ENCODE measurements around the gene PMM2.
A peak's percentile ranks its signal among the peaks of the same experiment; 100 is the strongest.
"Not testable (repeated sequence)": the region's sequence is repeated elsewhere in the genome, so short reads cannot be mapped to it uniquely, and the experiment has no call there.

Gene PMM2

DNA sequence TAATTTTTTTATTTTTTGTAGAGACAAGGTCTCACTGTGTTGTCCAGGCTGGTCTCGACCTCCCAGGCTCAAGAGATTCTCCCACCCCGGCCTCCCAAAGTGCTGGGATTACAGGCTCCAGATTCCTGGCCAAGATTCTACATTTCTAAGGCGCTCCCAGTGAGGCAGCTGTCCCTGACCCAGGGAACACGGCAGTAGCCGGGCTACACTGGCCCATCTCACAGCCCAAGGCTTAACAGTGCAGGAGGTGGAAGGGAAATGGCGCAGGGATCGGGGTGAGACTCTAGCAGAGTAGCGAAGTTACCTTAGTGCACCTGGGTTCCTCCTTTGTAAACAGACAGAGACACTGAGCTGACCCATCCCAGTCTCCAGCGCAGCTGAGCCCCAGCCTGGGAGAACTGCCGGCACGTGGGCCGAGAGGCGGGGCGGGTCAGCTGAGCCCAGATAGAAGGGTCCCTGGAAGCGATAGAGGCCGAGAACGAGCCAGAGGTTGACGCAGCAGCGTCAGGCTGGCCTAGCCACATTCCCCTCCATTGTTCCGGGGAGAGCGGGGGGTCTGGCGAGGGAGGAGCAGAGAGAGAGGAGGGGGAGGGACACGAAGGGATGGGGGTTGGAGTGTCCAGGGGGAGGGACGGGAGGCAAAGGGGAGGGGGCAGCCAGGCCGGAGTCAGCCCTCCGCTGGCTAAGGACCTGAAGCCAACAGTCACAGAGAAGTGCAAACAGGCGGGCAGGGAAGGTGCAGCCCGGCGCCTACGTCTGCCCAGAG lies 68.7 kb downstream of the PMM2 start:
- DNase-seq (ENCODE audit: low read depth in 2 of 2, low spot score in 1 of 2), result no peak

- no peak for DNase-seq (ENCODE audit: low read depth in 2 of 2, low spot score in 1 of 2)
Observed at GRCh38 chr16:8866884-8867215, 69.2 kb downstream of the PMM2 start.

DNA sequence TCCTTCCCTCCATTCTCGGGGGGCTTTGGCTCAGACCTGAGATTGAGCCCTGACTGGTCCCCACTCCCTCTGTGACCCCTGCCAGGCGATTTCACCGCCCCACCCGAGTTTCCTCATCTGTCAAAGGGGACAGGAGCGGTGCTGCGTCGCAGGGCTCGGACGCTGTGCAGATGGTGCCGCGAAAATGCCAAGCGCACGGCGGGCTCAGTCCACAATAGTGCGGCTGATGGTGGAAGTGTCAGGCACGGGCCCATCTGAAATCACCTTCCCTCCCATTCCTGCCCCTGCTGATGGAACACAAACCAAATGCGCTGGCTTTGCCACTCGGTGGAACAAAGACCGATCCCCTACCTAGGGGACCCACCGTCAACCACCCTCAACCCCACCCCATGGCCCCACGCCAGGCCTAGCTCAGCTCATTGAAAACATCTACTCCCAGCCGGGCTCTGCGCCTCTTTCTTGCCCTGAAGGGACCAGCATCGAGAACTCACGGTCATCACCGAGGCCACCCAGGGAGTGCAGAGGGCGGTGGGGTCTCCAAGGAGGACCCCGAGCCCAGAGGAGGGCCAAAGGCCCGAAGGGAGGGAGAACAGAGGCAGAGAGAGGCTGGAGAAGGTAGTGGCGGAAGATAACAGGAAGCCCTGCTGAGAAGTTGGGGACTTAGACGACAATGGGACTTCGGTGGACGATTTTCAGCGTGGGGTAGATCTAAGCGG lies 69.7 kb downstream of the PMM2 start:
- DNase-seq (ENCODE audit: low read depth in 2 of 2, low spot score in 1 of 2), result no peak

GRCh38 chr16:8867932-8868415 lies 70.3 kb downstream of the PMM2 start:
- DNase-seq (ENCODE audit: low read depth in 2 of 2, low spot score in 1 of 2), result peak in 1 of 2 donors; percentile 33

DNA sequence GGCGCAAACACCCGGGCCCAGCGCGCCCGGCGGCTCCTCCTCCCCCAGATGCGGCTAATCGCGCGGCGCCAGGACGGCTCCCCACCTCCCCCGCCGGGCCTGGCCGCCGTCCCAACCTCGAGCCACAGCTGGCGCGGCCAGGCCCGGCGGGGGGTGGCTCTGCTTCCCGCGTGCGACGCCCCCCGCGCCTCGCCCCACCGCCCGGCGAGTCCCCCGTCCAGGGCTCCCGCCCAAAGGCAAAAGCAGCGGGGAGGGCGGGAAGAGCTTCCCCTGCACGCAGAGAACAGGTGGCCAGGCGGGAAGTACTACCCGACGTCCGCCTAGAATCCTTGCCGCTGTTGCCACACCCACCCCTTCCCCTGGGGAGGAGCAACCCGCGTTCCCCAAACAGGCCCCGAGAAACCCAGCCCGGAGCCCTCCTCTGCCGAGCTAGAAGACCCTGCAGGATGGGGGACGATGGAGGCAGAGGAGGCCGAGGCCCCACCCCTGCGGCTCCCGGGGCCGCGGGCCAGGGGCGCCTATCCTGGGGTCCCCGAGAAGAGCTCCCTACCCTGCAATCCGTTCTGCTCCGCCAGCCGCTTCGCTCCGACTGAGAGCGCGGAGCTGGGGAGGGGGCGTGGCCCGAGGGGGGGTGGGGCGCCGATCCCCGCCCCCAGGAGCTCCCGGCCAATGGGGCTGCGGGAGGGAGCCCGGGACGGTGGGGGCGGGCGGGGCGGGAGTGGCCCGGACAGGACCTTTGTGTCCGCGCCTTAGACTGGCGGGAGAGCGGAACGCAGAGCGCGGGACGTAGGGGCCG lies 71.0 kb downstream of the PMM2 start, which contains the start of gene CARHSP1:
Gene CARHSP1, minus strand, starts transcription at position 591 of the 796 bp plus-strand sequence. CDS start 9,678 bp downstream, outside the sequence.
- peak; percentile 48 to 56 for DNase-seq (ENCODE audit: low read depth in 2 of 2, low spot score in 1 of 2)

GRCh38 chr16:8869212-8869987 lies 71.8 kb downstream of the PMM2 start:
- no peak for DNase-seq (ENCODE audit: low read depth in 2 of 2, low spot score in 1 of 2)

DNA sequence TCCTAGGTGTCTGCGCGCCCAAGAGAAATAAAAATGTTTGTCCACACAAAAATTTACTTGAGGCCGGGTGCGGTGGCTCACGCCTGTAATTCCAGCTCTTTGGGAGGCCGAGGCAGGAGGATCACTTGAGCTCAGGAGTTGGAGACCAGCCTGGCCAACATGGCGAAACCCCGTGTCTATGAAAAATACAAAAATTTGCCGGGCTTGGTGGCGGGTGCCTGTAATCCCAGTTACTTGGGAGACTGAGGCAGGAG lies 72.3 kb downstream of the PMM2 start:
- not testable (repeated sequence) for DNase-seq (ENCODE audit: low read depth in 2 of 2, low spot score in 1 of 2)

DNA sequence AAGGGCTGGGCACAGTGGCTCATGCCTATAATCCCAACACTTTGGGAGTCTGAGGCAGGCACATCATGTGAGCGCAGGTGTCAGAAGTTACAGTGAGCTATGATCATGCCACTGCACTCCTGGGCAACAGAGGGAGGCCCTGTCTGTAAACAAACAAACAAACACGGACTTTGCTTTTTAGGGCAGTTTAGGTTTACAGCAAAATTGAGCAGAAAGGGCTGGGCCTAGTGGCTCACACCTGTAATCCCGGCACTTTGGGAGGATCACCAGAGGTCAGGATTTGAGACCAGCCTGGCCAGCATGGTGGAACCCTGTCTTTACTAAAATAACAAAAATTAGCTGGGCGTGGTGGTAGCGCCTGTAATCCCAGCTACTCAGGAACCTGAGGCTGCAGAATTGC lies 74.4 kb downstream of the PMM2 start:
- DNase-seq (ENCODE audit: low read depth in 2 of 2, low spot score in 1 of 2), result no peak

DNA sequence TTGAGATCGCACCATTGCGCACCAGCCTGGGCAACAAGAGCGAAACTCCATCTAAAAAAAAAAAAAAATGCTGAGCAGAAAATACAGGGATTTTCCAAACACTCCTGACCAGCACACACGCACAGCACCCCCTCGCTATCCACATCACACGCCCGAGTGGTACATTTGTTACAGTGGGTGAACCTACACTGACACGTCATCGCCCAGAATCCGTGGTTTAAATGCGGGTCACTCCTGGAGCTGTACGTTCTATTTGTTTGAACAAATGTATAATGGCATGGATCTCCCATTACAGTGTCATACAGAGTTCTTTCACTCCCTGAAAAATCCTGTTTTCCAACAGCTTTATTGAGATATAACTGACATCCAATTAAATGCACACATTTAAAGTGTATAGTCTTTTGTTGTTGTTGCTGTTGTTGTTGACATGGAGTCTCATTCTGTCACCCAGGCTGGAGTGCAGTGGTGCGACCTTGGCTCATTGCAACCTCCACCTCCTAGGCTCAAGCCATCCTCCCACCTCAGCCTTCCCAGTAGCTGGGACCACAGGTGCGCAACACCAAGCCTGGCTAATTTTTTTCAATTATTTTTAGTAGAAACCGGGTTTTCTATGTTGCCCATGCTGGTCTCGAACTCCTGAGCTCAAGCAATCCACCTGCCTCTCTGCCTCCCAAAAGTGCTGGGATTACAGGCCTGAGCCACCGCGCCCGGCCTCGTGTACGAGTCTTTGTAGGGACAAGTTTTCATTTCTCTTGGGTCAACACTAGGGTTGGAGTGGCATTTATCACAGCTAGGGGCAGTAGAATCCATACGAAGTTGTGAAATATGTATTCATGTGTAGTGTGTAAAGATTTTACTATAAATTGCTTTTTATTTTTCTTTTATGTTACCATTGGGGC lies 75.6 kb downstream of the PMM2 start:
- DNase-seq (ENCODE audit: low read depth in 2 of 2, low spot score in 1 of 2), result no peak

- DNase-seq (ENCODE audit: low read depth in 2 of 2, low spot score in 1 of 2), result not testable (repeated sequence)
Observed at GRCh38 chr16:8873866-8874195, 76.2 kb downstream of the PMM2 start.

- DNase-seq (ENCODE audit: low read depth in 2 of 2, low spot score in 1 of 2), result no peak
Observed at GRCh38 chr16:8874388-8874787, 76.7 kb downstream of the PMM2 start.

DNA sequence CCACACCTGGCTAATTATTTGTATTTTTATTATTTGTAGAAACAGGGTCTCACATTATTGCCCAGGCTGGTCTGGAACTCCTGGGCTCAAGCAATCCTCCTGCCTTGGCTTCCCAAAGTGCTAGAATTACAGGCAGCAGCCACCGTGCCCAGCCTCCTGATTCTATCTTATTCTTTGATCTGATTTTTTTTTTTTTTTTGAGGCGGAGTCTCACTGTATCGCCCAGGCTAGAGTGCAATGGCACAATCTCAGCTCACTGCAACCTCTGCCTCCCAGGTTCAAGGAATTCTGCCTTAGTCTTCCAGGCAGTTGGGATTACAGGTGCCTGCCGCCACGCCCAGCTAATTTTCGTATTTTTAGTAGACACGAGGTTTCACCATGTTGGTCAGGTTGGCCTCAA lies 77.7 kb downstream of the PMM2 start:
- not testable (repeated sequence) for DNase-seq (ENCODE audit: low read depth in 2 of 2, low spot score in 1 of 2)

- DNase-seq (ENCODE audit: low read depth in 2 of 2, low spot score in 1 of 2), result no peak
Observed at GRCh38 chr16:8877894-8878522, 80.4 kb downstream of the PMM2 start.

DNA sequence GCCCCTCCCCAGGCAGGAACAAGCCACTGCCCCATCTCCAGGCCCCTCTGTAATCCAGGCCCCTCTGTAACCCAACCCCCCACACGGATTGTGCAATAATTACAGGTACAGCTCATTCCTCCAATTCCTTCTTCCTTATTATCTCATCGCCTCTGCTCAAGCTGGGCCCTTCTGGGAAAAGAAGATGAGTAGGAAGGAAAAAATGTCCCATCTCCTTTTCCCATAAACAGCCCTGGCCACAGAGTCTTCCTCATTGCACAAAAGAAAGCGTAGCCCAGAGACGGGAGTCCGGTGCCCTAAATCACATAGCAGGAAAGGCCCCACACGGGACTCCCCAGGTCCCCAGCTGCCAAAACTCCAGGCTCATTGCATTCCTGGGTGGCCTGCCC lies 80.9 kb downstream of the PMM2 start:
- DNase-seq (ENCODE audit: low read depth in 2 of 2, low spot score in 1 of 2), result no peak

DNA sequence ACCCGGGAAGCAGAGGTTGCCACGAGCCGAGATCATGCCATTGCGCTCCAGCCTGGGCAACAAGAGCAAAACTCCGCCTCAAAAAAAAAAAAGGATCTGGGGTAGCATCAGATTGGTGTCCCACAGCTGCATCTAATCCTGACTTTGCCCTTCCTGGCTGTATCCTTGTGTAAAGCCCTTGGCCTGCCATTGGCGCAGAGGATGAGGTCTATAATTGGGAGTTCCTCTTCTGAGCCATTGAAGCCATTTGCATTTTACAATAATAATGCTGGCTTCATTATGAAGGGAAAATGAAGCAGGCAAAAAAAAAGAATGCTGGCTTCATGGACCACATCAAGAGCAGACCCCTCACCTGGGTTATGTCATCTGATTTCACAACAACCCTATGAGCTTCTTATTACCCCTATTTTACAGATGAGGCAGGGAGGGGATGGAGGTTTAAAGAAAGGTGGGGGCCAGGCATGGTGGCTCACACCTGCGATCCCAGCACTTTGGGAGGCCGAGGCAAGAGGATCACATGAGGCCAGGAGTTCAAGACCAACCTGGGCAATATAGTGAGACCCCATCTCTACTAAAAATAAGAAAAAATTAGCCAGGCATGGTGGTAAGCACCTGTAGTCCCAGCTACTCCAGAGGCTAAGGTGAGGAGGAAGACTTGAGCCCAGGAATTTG lies 83.3 kb downstream of the PMM2 start:
- no peak for DNase-seq (ENCODE audit: low read depth in 2 of 2, low spot score in 1 of 2)

DNA sequence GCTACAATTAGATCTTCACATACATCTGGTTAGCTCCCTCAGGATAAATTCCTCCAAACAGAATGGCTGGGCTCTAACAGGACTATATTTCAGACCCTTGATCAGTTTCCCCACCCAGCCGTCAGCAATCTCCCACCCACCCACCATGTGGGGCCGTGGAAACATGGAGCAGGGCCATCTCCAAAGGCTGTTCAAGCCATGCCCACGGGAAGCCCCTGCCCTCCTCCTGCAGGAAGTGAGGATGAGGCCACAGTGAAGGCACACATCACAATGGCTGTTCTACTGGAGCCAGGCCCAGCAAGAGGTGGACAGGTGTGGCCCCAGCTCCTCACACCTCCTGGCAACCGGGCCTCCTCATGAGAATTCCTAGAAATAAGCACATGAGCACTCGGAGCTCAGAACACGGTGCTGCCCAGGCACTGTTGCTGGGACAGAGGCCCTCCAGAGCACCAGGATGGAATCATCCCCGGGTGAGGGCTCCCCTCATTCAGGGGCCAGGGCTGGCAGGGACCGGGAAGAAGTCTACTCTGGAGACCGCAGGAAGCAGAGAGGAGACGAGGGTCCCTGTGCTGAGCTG lies 84.5 kb downstream of the PMM2 start, which contains the start of gene LITAFD:
Gene LITAFD, plus strand, starts transcription at position 311 of the 577 bp plus-strand sequence. CDS start 2,005 bp downstream, outside the sequence.
- no peak for DNase-seq (ENCODE audit: low read depth in 2 of 2, low spot score in 1 of 2)

DNA sequence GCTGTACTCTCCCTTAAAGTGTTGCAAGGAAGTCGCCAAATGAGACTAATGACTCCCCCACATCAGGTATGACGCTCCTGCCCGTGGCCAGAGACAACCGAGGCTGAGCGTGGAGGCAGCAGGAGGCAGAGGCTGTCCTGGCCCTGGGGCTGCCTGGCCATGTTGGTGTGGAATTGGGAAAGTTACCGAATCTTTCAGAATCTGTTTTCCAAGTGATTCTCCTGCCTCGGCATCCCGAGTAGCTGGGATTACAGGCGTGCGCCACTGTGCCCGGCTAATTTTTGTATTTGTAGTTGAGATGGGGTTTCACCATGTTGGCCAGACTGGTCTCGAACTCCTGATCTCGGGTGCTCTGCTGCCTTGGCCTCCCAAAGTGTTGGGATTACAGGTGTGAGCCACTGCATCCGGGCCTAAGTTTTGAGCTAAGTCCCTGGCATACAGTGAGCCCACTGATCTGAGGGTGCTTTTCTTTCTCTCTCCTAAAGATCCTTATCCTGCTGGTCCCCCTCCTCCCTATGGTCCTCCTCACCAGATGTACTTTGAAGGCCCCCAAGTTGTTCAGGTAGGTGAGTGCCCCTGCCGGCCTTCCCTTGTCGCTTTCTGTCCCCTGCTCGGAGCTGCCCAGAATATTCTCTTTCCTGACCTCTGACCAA lies 85.2 kb downstream of the PMM2 start:
- no peak for DNase-seq (ENCODE audit: low read depth in 2 of 2, low spot score in 1 of 2)

Measured in stimulated activated CD8-positive, alpha-beta memory T cell treated with anti-CD3 and anti-CD28 coated beads, Interleukin-4, amount 100 ng/mL, for 1 hour (primary cell).